Thoracic aorta (tissue), 2 donors: ENCODE results near the gene TOMM6. TPM values are rescaled to one million over a fixed set of nuclear protein-coding genes. Genes with fewer than 3 reads are reported as not detected.

Source experiments
- ATAC-seq: fragments of 150-250 bp; one replicate; pipeline ENCODE4 v1.8.0; 2017; ENCODE audit warnings: low read depth; ENCODE audit not compliant: insufficient number of reproducible peaks, low FRiP score
- DNase-seq: peaks from one replicate; pipeline ENCODE4 v3.0.0-alpha.2; 2020; ENCODE audit warnings: low spot score
- H3K27ac ChIP-seq, 2 donors: fragments of 200-600 bp; sonication (generic); 1 replicate in 1 of 2; 2 replicates in 1 of 2; pipeline ENCODE4 v1.5.1; 2016; ENCODE audit warnings: mild to moderate bottlenecking in 2 of 2, moderate library complexity in 2 of 2
- H3K27me3 ChIP-seq: fragments of 200-600 bp; sonication (generic); replicated peaks from 2 replicates; pipeline ENCODE4 v1.6.0; 2016; ENCODE audit warnings: mild to moderate bottlenecking; ENCODE audit not compliant: insufficient read depth
- H3K36me3 ChIP-seq: fragments of 200-600 bp; sonication (generic); one replicate; pipeline ENCODE4 v1.5.1; 2016
- H3K4me1 ChIP-seq, 2 donors: fragments of 200-600 bp; sonication (generic); 1 replicate in 1 of 2; 2 replicates in 1 of 2; pipeline versions ENCODE4 v1.5.1 to v1.6.0; 2016; ENCODE audit warnings: low read depth in 2 of 2, mild to moderate bottlenecking in 1 of 2; ENCODE audit not compliant: control insufficient read depth in 1 of 2
- H3K4me3 ChIP-seq: fragments of 200-600 bp; sonication (generic); 2 replicates; pipeline ENCODE4 v1.5.1; 2016; ENCODE audit warnings: mild to moderate bottlenecking
- H3K9me3 ChIP-seq: fragments of 200-600 bp; sonication (generic); 2 replicates; pipeline ENCODE4 v1.5.1; 2016
- total RNA-seq, 2 donors: library from RNA; depleted of rRNA; stranded (reverse); fragments of >200 nt; gene quantifications; one replicate each; pipeline versions ENCODE4 v1.1.0 to v1.2.3, GENCODE V29; 2016
- TF ChIP-seq, protein P1 (sequence below): fragments of 200-600 bp; sonication (generic); IDR thresholded peaks from one replicate; pipeline ENCODE4 v1.5.1; 2019; ENCODE audit warnings: antibody characterized with exemption

The TOMM6 gene
- total RNA-seq, 2 donors from 2014 or later, result 62.7 to 63.1 TPM

DNA sequence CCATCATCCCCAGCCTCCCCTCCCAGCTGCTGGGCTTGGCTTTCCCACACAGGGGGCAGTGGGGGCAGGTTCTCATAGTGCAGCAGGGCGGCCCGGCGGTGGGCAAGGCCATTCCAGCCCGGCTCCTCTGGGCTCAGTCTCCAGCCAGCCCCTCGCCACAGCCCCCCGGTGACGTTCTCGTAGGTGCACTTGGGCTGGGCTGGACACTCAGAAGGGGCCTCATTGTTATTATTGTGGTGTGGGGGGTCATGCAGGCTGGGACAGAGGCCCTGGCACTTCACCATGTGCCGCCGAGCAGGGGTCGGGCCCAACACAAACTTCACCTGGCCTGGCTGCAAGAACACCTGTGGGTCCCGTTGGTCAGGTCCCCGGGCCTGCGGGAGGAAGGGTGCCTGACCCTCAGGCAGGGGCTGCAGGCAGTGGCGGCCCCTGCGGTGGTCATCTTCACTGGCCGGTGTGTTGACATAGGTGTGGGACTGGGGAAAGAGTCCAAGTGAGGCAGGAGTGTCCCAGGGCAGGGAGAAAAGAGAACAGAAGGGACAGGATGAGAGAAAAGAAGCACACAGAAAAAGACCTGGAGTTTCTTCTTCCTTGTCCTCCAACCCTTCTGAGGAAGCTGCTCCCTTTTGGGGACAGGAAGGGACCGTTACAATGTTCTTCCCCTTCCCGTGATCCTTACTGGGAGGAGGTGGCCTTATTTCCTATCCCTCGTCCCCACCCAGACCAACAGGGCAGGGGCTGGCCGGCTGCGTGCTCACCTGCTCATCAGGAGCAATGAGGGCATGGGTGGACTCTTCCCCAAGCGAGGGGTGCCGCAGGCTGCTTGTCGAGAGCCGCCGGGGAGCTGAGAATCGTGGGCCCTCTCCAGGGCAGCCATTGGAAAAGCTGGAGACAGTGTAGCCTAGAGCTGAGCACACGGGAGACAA lies 16.2 kb upstream of the TOMM6 start:
- TF ChIP-seq, protein P1, sequence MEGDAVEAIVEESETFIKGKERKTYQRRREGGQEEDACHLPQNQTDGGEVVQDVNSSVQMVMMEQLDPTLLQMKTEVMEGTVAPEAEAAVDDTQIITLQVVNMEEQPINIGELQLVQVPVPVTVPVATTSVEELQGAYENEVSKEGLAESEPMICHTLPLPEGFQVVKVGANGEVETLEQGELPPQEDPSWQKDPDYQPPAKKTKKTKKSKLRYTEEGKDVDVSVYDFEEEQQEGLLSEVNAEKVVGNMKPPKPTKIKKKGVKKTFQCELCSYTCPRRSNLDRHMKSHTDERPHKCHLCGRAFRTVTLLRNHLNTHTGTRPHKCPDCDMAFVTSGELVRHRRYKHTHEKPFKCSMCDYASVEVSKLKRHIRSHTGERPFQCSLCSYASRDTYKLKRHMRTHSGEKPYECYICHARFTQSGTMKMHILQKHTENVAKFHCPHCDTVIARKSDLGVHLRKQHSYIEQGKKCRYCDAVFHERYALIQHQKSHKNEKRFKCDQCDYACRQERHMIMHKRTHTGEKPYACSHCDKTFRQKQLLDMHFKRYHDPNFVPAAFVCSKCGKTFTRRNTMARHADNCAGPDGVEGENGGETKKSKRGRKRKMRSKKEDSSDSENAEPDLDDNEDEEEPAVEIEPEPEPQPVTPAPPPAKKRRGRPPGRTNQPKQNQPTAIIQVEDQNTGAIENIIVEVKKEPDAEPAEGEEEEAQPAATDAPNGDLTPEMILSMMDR, result no peak
- peaks cover 0 to 7% of the 10 kb centered on the region in 2 donors for H3K4me1 ChIP-seq
- H3K27me3 ChIP-seq, result no peaks in the 10 kb centered on the region
- no peak for ATAC-seq
- H3K4me3 ChIP-seq, result no peak overlapping the region
- no peak overlapping the region for H3K27ac ChIP-seq
- peaks cover 38% of the 10 kb centered on the region for H3K36me3 ChIP-seq
- DNase-seq, result no peak
- no peaks in the 10 kb centered on the region for H3K9me3 ChIP-seq

- DNase-seq, result no peak
Measured at GRCh38 chr6:41774841-41775240, 12.7 kb upstream of the TOMM6 start.

DNA sequence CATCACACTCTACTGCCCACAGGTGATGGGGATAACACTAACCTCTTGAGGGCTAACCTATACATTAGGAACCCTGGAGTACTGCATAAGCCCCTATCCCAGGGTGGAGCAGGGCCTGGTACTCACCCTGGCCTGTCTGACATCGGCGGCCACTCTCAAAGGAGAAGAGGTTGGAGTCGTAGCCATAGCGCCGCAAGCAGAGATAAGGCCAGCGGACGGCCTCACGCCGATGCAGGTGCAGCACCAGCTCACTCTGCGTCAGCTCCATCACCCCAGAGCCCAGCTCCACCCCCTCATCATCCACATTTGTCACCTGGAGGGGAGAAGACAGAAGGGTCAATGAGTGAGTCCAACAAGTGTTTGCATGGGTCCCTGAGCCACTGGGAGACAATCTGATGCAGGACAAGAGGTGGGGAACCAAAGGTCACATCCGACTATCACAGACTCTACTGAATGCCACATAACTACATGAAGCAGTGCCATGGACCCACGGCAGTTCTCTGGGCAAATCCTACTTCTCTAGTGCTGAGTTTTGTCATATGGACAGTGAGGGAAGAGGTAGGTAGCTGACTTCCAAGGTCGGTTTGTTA lies 12.1 kb upstream of the TOMM6 start:
- Histone ChIP-seq H3K36me3 (peaks cover 38% of the 10 kb centered on the region), H3K4me1 (peaks cover 5 to 8% of the 10 kb centered on the region in 2 donors), H3K9me3 (no peaks in the 10 kb centered on the region), H3K27ac (no peak overlapping the region), H3K4me3 (no peak overlapping the region), H3K27me3 (no peaks in the 10 kb centered on the region)
- ATAC-seq (no peak), DNase-seq (no peak)
- TF ChIP-seq, protein P1, result no peak

More at GRCh38 chr6:41774841-41775240, 12.7 kb upstream of the TOMM6 start:
- peaks cover 5 to 8% of the 10 kb centered on the region in 2 donors for H3K4me1 ChIP-seq
- H3K9me3 ChIP-seq, result no peaks in the 10 kb centered on the region
- H3K4me3 ChIP-seq, result no peak overlapping the region
- no peaks in the 10 kb centered on the region for H3K27me3 ChIP-seq
- TF ChIP-seq, protein P1, result no peak
- ATAC-seq, result no peak
- no peak overlapping the region for H3K27ac ChIP-seq
- H3K36me3 ChIP-seq, result peaks cover 38% of the 10 kb centered on the region

DNA sequence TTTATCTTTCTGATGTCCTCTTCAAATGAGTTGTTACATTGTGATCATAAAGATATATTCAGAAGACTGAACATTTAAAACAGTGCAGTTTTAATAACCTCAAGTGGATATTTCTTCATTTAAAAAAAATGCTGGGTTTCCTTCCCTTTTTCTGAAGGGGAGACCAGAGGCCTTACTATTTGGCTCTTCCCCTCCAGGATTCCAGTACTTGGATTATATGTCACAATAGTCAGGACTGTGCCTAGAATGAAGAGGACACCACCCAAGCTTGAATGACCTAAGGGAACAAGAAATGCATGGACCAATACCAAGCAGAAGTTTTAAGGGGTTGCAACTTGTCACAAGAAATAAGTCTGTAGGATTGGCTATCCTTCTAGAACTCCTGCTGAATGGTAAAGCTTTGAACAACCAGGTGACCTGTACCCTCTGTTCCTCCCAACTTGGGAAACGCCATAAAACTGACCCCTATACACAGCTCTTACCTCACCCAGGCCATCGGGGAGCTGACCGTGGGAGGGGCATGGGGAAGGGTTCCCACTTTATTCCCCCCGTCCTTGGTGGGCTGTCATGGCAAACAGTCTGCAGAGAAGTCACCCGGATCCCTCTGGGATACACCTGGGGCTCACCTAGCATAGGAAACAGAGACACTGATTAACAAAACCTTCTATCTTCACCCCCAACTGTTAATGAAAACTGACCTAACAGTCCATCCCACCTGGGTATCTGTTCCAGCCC lies 9.8 kb upstream of the TOMM6 start:
- Histone ChIP-seq H3K9me3 (no peaks in the 10 kb centered on the region), H3K4me3 (no peak overlapping the region), H3K36me3 (peaks cover 20% of the 10 kb centered on the region), H3K4me1 (peaks cover 10 to 19% of the 10 kb centered on the region in 2 donors), H3K27me3 (no peaks in the 10 kb centered on the region), H3K27ac (no peak overlapping the region)
- DNase-seq (no peak), ATAC-seq (no peak)
- TF ChIP-seq, protein P1, result no peak

GRCh38 chr6:41778895-41779294 lies 8.6 kb upstream of the TOMM6 start:
- ATAC-seq (no peak), DNase-seq (no peak)
- H3K36me3 ChIP-seq, result peaks cover 12% of the 10 kb centered on the region
- H3K4me1 ChIP-seq, result peaks cover 10 to 19% of the 10 kb centered on the region in 2 donors
- H3K9me3 ChIP-seq, result no peaks in the 10 kb centered on the region
- H3K27me3 ChIP-seq, result no peaks in the 10 kb centered on the region
- TF ChIP-seq, protein P1, result no peak
- H3K4me3 ChIP-seq, result peak overlapping the region; percentile 81
- no peak overlapping the region for H3K27ac ChIP-seq
